Muscle of leg (tissue), 11 donors: ENCODE measurements around the gene HAND1. TPM values are rescaled to one million over a fixed set of nuclear protein-coding genes. Genes with fewer than 3 reads are reported as not detected.

Source experiments
- DNase-seq: peaks from one replicate; pipeline ENCODE4 v3.0.0; 2013
- H3K27ac ChIP-seq: one replicate; pipeline ENCODE4 v1.5.1; 2013; ENCODE audit warnings: mild to moderate bottlenecking, low read length, control low read depth
- H3K27me3 ChIP-seq: one replicate; pipeline ENCODE4 v1.6.1; 2013; ENCODE audit warnings: low read length; ENCODE audit not compliant: control insufficient read depth, insufficient read depth
- H3K36me3 ChIP-seq: one replicate; pipeline ENCODE4 v1.6.1; 2013; ENCODE audit warnings: low read length; ENCODE audit not compliant: control insufficient read depth, insufficient read depth
- H3K4me1 ChIP-seq: one replicate; pipeline ENCODE4 v1.6.1; 2013; ENCODE audit warnings: low read length; ENCODE audit not compliant: control insufficient read depth, insufficient read depth
- H3K4me3 ChIP-seq: one replicate; pipeline ENCODE4 v1.5.1; 2013; ENCODE audit warnings: low read length, control low read depth
- H3K9me3 ChIP-seq: replicated peaks from 2 replicates; pipeline ENCODE4 v1.6.1; 2013; ENCODE audit warnings: low read depth, low read length; ENCODE audit not compliant: control insufficient read depth
- WGBS: methylation state at CpG from one replicate; pipeline ENCODE4 v1.1.5; 2013; ENCODE audit warnings: missing lambda C conversion rate; ENCODE audit not compliant: insufficient coverage; 5-methylcytosine and 5-hydroxymethylcytosine counted together
- polyA plus RNA-seq, 8 donors: library from polyadenylated mRNA; unstranded; fragments of 120-200 nt; gene quantifications; one replicate each; pipeline versions ENCODE4 v1.2.1 to v1.2.3, GENCODE V29; 2013; ENCODE audit warnings: inconsistent platforms in 1 of 8, low replicate concordance in 1 of 8; ENCODE audit not compliant: insufficient read length in 8 of 8, insufficient read depth in 1 of 8
- total RNA-seq: library from RNA; stranded (reverse); fragments of 120-200 nt; gene quantifications from one replicate; pipeline ENCODE4 v1.2.4, GENCODE V29; 2013

The HAND1 gene
- total and polyA plus RNA-seq, 9 donors = 0.21 TPM; not detected in 8

- Histone ChIP-seq H3K4me1 (peaks cover 36% of the 10 kb centered on the region), H3K9me3 (no peaks in the 10 kb centered on the region), H3K36me3 (no peaks in the 10 kb centered on the region), H3K4me3 (no peak overlapping the region), H3K27ac (no peak overlapping the region), H3K27me3 (peaks cover 84% of the 10 kb centered on the region)
- DNase-seq = no peak
- 0% methylated on average over 12 of the region's 35 CpGs for WGBS
Observed at GRCh38 chr5:154472871-154473580, 5.0 kb downstream of the HAND1 start.

GRCh38 chr5:154470947-154471870 lies 6.8 kb downstream of the HAND1 start:
- Histone ChIP-seq H3K27me3 (peaks cover 72% of the 10 kb centered on the region), H3K36me3 (no peaks in the 10 kb centered on the region), H3K9me3 (no peaks in the 10 kb centered on the region), H3K27ac (no peak overlapping the region), H3K4me1 (peaks cover 23% of the 10 kb centered on the region), H3K4me3 (no peak overlapping the region)
- 10% methylated on average over 3 of the region's 11 CpGs for WGBS
- no peak for DNase-seq

GRCh38 chr5:154470137-154470536 lies 7.9 kb downstream of the HAND1 start:
- Histone ChIP-seq H3K9me3 (no peaks in the 10 kb centered on the region), H3K36me3 (no peaks in the 10 kb centered on the region), H3K4me1 (peaks cover 12% of the 10 kb centered on the region), H3K27ac (no peak overlapping the region), H3K27me3 (peaks cover 64% of the 10 kb centered on the region), H3K4me3 (no peak overlapping the region)
- no CpG with 5 or more reads among the region's 2 CpGs for WGBS
- no peak for DNase-seq

GRCh38 chr5:154467655-154468354 lies 10.2 kb downstream of the HAND1 start:
- H3K4me1 ChIP-seq = no peaks in the 10 kb centered on the region
- H3K9me3 ChIP-seq = no peaks in the 10 kb centered on the region
- 32% methylated on average over 15 of the region's 18 CpGs for WGBS
- no peak overlapping the region for H3K4me3 ChIP-seq
- peaks cover 41% of the 10 kb centered on the region for H3K27me3 ChIP-seq
- peaks cover 3% of the 10 kb centered on the region for H3K36me3 ChIP-seq
- H3K27ac ChIP-seq = no peak overlapping the region
- DNase-seq = peak; percentile 64

GRCh38 chr5:154466671-154467070 lies 11.4 kb downstream of the HAND1 start:
- no peak overlapping the region for H3K4me3 ChIP-seq
- no peaks in the 10 kb centered on the region for H3K9me3 ChIP-seq
- DNase-seq = no peak
- peaks cover 36% of the 10 kb centered on the region for H3K27me3 ChIP-seq
- WGBS = 63% methylated on average over 2 of the region's 5 CpGs
- H3K36me3 ChIP-seq = peaks cover 3% of the 10 kb centered on the region
- H3K4me1 ChIP-seq = no peaks in the 10 kb centered on the region
- H3K27ac ChIP-seq = no peak overlapping the region

- no peak for DNase-seq
- Histone ChIP-seq H3K27ac (no peak overlapping the region), H3K9me3 (no peaks in the 10 kb centered on the region), H3K36me3 (peaks cover 3% of the 10 kb centered on the region), H3K4me3 (no peak overlapping the region), H3K27me3 (peaks cover 31% of the 10 kb centered on the region), H3K4me1 (no peaks in the 10 kb centered on the region)
- WGBS = 45% methylated on average over 5 of the region's 5 CpGs
Observed at GRCh38 chr5:154466147-154466546, 11.9 kb downstream of the HAND1 start.

- no peak for DNase-seq
- Histone ChIP-seq H3K4me1 (no peaks in the 10 kb centered on the region), H3K36me3 (peaks cover 3% of the 10 kb centered on the region), H3K9me3 (no peaks in the 10 kb centered on the region), H3K4me3 (no peak overlapping the region), H3K27ac (no peak overlapping the region), H3K27me3 (peaks cover 25% of the 10 kb centered on the region)
- WGBS = no CpG with 5 or more reads among the region's 6 CpGs
Observed at GRCh38 chr5:154465169-154465568, 12.9 kb downstream of the HAND1 start.

- H3K9me3 ChIP-seq = no peaks in the 10 kb centered on the region
- WGBS = no CpG with 5 or more reads among the region's 1 CpG
- no peak for DNase-seq
- H3K4me3 ChIP-seq = no peak overlapping the region
- peaks cover 19% of the 10 kb centered on the region for H3K27me3 ChIP-seq
- peaks cover 4% of the 10 kb centered on the region for H3K36me3 ChIP-seq
- no peaks in the 10 kb centered on the region for H3K4me1 ChIP-seq
- H3K27ac ChIP-seq = no peak overlapping the region
Observed at GRCh38 chr5:154464438-154464837, 13.6 kb downstream of the HAND1 start.

- H3K4me1 ChIP-seq = peaks cover 2% of the 10 kb centered on the region
- peaks cover 7% of the 10 kb centered on the region for H3K27me3 ChIP-seq
- peaks cover 30% of the 10 kb centered on the region for H3K36me3 ChIP-seq
- no peaks in the 10 kb centered on the region for H3K9me3 ChIP-seq
- 60% methylated on average over 2 of the region's 6 CpGs for WGBS
- DNase-seq = no peak
- H3K4me3 ChIP-seq = no peak overlapping the region
- no peak overlapping the region for H3K27ac ChIP-seq
Observed at GRCh38 chr5:154461531-154461930, 16.5 kb downstream of the HAND1 start.

GRCh38 chr5:154460172-154460571 lies 17.9 kb downstream of the HAND1 start:
- Histone ChIP-seq H3K36me3 (peaks cover 42% of the 10 kb centered on the region), H3K27me3 (no peaks in the 10 kb centered on the region), H3K4me1 (peaks cover 2% of the 10 kb centered on the region), H3K9me3 (no peaks in the 10 kb centered on the region), H3K4me3 (no peak overlapping the region), H3K27ac (no peak overlapping the region)
- no peak for DNase-seq
- 100% methylated on average over 4 of the region's 4 CpGs for WGBS
